ENCODE measurements around the gene SWT1.

Gene SWT1

DNA sequence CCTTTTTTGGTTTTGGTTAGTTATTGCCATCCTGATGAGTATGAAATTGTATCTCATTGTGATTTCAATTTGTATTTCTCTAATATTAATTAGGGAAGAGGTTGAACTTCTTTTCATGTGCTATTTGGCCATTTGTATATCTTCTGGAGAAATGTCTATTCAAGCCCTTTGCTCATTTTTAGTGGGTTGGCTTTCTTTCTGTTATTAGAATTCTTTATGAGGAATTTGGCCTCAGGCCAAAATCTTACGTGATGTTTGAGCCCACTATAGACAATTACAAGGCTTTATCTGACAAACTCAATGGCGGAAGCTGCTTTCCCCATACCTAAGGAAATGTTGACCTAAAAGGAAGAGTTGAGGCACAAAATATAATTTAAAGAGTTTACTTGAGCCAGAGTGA, 127.1 kb downstream of the SWT1 start:
- H2BK12ac ChIP-seq (ENCODE audit: low read length in 2 of 2) = no peak overlapping the region
- no peak overlapping the region for H3K4me3 ChIP-seq (ENCODE audit: insufficient read depth in 1 of 2, low read depth in 1 of 2, low read length in 2 of 2)
- no peak overlapping the region for H3K18ac ChIP-seq (ENCODE audit: low read depth in 1 of 2, low read length in 2 of 2)
- H3K79me1 ChIP-seq (replicated peaks; ENCODE audit: low read length, poor library complexity, severe bottlenecking) = no peaks in the 10 kb centered on the region
- WGBS = 100% methylated on average over 2 of the region's 2 CpGs
- H3K36me3 ChIP-seq (ENCODE audit: control insufficient read depth in 1 of 2, insufficient read depth in 2 of 2, low read depth in 1 of 2, low read length in 2 of 2) = peaks cover 0 to 15% of the 10 kb centered on the region in 2 experiments
- H2BK5ac ChIP-seq (ENCODE audit: low read depth, low read length, poor library complexity, severe bottlenecking) = no peak overlapping the region
- H3K4ac ChIP-seq (ENCODE audit: low read depth in 1 of 2, low read length in 2 of 2) = no peak overlapping the region
- H3K27me3 ChIP-seq (ENCODE audit: control insufficient read depth in 1 of 2, insufficient read depth in 1 of 2, low read length in 2 of 2) = no peaks in the 10 kb centered on the region
- H3K4me1 ChIP-seq (ENCODE audit: control insufficient read depth, insufficient read depth, low read depth, low read length) = peaks cover 7% of the 10 kb centered on the region
- H3K23ac ChIP-seq (ENCODE audit: low read length in 2 of 2) = no peak overlapping the region
- no peak overlapping the region for H4K91ac ChIP-seq (ENCODE audit: low read length)
- H4K8ac ChIP-seq (ENCODE audit: low read length) = no peak overlapping the region
- DNase-seq = peak; percentile 8
- no peak overlapping the region for H2AK5ac ChIP-seq (ENCODE audit: low read length, severe bottlenecking)
- no peak overlapping the region for H2AFZ ChIP-seq (ENCODE audit: low read depth, low read length)
- H3K14ac ChIP-seq (ENCODE audit: low read length in 2 of 2) = no peak overlapping the region
- H2BK120ac ChIP-seq (ENCODE audit: low read depth, low read length) = no peak overlapping the region
- H3K9ac ChIP-seq (ENCODE audit: low read length) = no peak overlapping the region
- no peak overlapping the region for H3K4me2 ChIP-seq (ENCODE audit: low read length, poor library complexity, severe bottlenecking)
- H2BK15ac ChIP-seq (ENCODE audit: low read depth, poor library complexity, severe bottlenecking) = no peak overlapping the region
- H3K9me3 ChIP-seq (ENCODE audit: control insufficient read depth, low read length) = no peaks in the 10 kb centered on the region
- no peak overlapping the region for H3K27ac ChIP-seq (ENCODE audit: low read length, poor library complexity, severe bottlenecking)

DNA sequence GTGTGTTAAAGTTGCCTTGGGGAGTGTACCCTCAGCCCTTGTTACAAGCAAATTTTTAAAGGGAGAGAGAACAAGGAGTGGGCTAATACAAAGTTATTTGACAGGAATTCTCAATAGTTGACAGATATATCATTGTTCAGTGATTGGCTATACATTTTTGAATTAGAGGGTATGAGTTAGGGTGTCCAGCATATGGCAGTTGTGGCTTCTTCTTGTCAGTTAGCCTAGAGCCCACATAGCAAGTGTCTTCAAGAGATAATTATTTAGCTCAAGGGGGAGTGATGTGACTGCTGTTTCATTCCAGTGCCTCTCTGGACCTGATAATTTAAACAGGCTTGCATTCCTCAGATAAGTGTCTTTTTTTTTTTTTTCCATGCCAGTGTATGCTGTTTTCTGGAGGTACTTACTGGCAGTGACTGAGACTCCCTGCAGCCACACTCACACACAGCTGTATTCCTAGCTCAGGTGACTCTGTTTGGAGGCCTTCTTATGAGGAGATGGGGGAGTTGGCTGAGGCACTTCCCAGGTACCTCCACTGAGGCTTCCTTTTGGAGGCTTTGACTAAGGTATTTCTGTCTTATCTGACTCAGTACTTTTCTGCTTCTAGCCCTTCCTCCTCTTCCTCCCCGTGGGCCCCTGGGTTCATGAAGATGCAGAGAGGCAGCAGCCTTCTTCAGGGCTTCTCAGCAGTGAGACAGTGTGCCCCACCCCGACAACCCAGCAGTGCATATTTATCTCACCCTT, 127.7 kb downstream of the SWT1 start:
- Histone ChIP-seq H3K4ac (ENCODE audit: low read depth in 1 of 2, low read length in 2 of 2) (no peak overlapping the region), H3K27me3 (ENCODE audit: control insufficient read depth in 1 of 2, insufficient read depth in 1 of 2, low read length in 2 of 2) (no peaks in the 10 kb centered on the region), H2BK12ac (ENCODE audit: low read length in 2 of 2) (no peak overlapping the region), H3K4me3 (ENCODE audit: insufficient read depth in 1 of 2, low read depth in 1 of 2, low read length in 2 of 2) (no peak overlapping the region), H3K9ac (ENCODE audit: low read length) (no peak overlapping the region), H3K36me3 (ENCODE audit: control insufficient read depth in 1 of 2, insufficient read depth in 2 of 2, low read depth in 1 of 2, low read length in 2 of 2) (peaks cover 0 to 15% of the 10 kb centered on the region in 2 experiments), H2BK120ac (ENCODE audit: low read depth, low read length) (no peak overlapping the region), H2AFZ (ENCODE audit: low read depth, low read length) (no peak overlapping the region), H4K91ac (ENCODE audit: low read length) (no peak overlapping the region), H2AK5ac (ENCODE audit: low read length, severe bottlenecking) (no peak overlapping the region), H3K18ac (ENCODE audit: low read depth in 1 of 2, low read length in 2 of 2) (no peak overlapping the region), H3K4me2 (ENCODE audit: low read length, poor library complexity, severe bottlenecking) (no peak overlapping the region), H2BK15ac (ENCODE audit: low read depth, poor library complexity, severe bottlenecking) (no peak overlapping the region), H3K9me3 (ENCODE audit: control insufficient read depth, low read length) (no peaks in the 10 kb centered on the region), H4K8ac (ENCODE audit: low read length) (peak overlapping the region; percentile 47), H3K14ac (ENCODE audit: low read length in 2 of 2) (no peak overlapping the region), H2BK5ac (ENCODE audit: low read depth, low read length, poor library complexity, severe bottlenecking) (no peak overlapping the region), H3K79me1 (replicated peaks; ENCODE audit: low read length, poor library complexity, severe bottlenecking) (no peaks in the 10 kb centered on the region), H3K23ac (ENCODE audit: low read length in 2 of 2) (no peak overlapping the region), H3K4me1 (ENCODE audit: control insufficient read depth, insufficient read depth, low read depth, low read length) (peaks cover 7% of the 10 kb centered on the region), H3K27ac (ENCODE audit: low read length, poor library complexity, severe bottlenecking) (no peak overlapping the region)
- DNase-seq = peak; percentile 50
- WGBS = 76% methylated on average over 2 of the region's 2 CpGs

DNA sequence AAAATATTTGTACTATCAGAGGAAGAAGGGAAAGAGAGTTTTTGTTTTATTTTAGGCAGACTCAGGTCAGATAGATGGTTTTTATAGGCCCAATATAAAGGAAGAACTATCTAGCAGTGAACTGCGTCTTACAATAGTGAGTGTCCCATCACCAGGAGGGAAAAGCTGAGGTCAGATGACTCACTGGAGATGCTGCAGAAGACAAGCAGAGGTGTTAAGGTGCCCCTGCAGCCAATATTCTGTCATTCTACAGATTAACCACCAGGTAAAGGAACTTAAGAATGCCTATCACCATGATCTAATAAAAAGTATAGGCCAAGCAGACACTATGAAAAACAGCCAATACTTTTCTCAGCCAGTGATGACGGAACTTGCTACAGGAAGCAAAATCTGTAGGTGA, 130.5 kb downstream of the SWT1 start:
- Histone ChIP-seq H3K4ac (ENCODE audit: low read depth in 1 of 2, low read length in 2 of 2) (no peak overlapping the region), H3K4me1 (ENCODE audit: control insufficient read depth, insufficient read depth, low read depth, low read length) (peaks cover 2% of the 10 kb centered on the region), H3K9me3 (ENCODE audit: control insufficient read depth, low read length) (no peaks in the 10 kb centered on the region), H3K79me1 (replicated peaks; ENCODE audit: low read length, poor library complexity, severe bottlenecking) (no peaks in the 10 kb centered on the region), H2BK12ac (ENCODE audit: low read length in 2 of 2) (no peak overlapping the region), H2BK120ac (ENCODE audit: low read depth, low read length) (no peak overlapping the region), H2AK5ac (ENCODE audit: low read length, severe bottlenecking) (no peak overlapping the region), H3K23ac (ENCODE audit: low read length in 2 of 2) (no peak overlapping the region), H2AFZ (ENCODE audit: low read depth, low read length) (no peak overlapping the region), H3K18ac (ENCODE audit: low read depth in 1 of 2, low read length in 2 of 2) (no peak overlapping the region), H3K4me2 (ENCODE audit: low read length, poor library complexity, severe bottlenecking) (no peak overlapping the region), H2BK15ac (ENCODE audit: low read depth, poor library complexity, severe bottlenecking) (no peak overlapping the region), H4K8ac (ENCODE audit: low read length) (no peak overlapping the region), H3K36me3 (ENCODE audit: control insufficient read depth in 1 of 2, insufficient read depth in 2 of 2, low read depth in 1 of 2, low read length in 2 of 2) (peaks cover 0 to 8% of the 10 kb centered on the region in 2 experiments), H3K4me3 (ENCODE audit: insufficient read depth in 1 of 2, low read depth in 1 of 2, low read length in 2 of 2) (no peak overlapping the region), H3K27me3 (ENCODE audit: control insufficient read depth in 1 of 2, insufficient read depth in 1 of 2, low read length in 2 of 2) (no peaks in the 10 kb centered on the region), H4K91ac (ENCODE audit: low read length) (no peak overlapping the region), H2BK5ac (ENCODE audit: low read depth, low read length, poor library complexity, severe bottlenecking) (no peak overlapping the region), H3K14ac (ENCODE audit: low read length in 2 of 2) (no peak overlapping the region), H3K9ac (ENCODE audit: low read length) (no peak overlapping the region), H3K27ac (ENCODE audit: low read length, poor library complexity, severe bottlenecking) (no peak overlapping the region)
- WGBS = 87% methylated on average over 2 of the region's 2 CpGs
- DNase-seq = no peak

DNA sequence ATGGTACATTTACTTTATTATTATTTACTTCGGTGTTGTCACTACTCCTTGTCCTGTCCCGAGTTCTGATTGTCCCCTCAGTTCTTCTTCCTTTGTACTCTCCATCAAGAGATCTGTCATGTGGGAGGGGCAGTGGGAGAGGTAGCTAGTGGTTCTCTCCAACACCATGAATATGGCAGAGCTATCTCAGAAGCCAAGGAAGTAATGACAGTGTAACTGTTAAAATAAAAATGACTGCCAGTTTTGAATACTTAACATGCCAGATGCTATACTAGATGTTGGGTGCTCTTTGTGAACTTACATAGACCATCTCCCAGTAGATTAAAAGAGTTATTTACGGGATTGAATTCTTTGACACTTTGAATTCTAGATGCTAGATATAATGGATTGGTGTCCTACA, 131.5 kb downstream of the SWT1 start:
- Histone ChIP-seq H2BK12ac (ENCODE audit: low read length in 2 of 2) (no peak overlapping the region), H3K18ac (ENCODE audit: low read depth in 1 of 2, low read length in 2 of 2) (no peak overlapping the region), H3K4me1 (ENCODE audit: control insufficient read depth, insufficient read depth, low read depth, low read length) (peaks cover 2% of the 10 kb centered on the region), H3K9me3 (ENCODE audit: control insufficient read depth, low read length) (no peaks in the 10 kb centered on the region), H3K79me1 (replicated peaks; ENCODE audit: low read length, poor library complexity, severe bottlenecking) (no peaks in the 10 kb centered on the region), H3K27ac (ENCODE audit: low read length, poor library complexity, severe bottlenecking) (no peak overlapping the region), H3K9ac (ENCODE audit: low read length) (no peak overlapping the region), H2AK5ac (ENCODE audit: low read length, severe bottlenecking) (no peak overlapping the region), H4K91ac (ENCODE audit: low read length) (no peak overlapping the region), H3K27me3 (ENCODE audit: control insufficient read depth in 1 of 2, insufficient read depth in 1 of 2, low read length in 2 of 2) (no peaks in the 10 kb centered on the region), H2BK5ac (ENCODE audit: low read depth, low read length, poor library complexity, severe bottlenecking) (no peak overlapping the region), H3K4me2 (ENCODE audit: low read length, poor library complexity, severe bottlenecking) (no peak overlapping the region), H3K23ac (ENCODE audit: low read length in 2 of 2) (no peak overlapping the region), H3K36me3 (ENCODE audit: control insufficient read depth in 1 of 2, insufficient read depth in 2 of 2, low read depth in 1 of 2, low read length in 2 of 2) (peaks cover 0 to 16% of the 10 kb centered on the region in 2 experiments), H3K4ac (ENCODE audit: low read depth in 1 of 2, low read length in 2 of 2) (no peak overlapping the region), H2AFZ (ENCODE audit: low read depth, low read length) (no peak overlapping the region), H4K8ac (ENCODE audit: low read length) (no peak overlapping the region), H3K14ac (ENCODE audit: low read length in 2 of 2) (no peak overlapping the region), H3K4me3 (ENCODE audit: insufficient read depth in 1 of 2, low read depth in 1 of 2, low read length in 2 of 2) (no peak overlapping the region), H2BK120ac (ENCODE audit: low read depth, low read length) (no peak overlapping the region), H2BK15ac (ENCODE audit: low read depth, poor library complexity, severe bottlenecking) (no peak overlapping the region)
- WGBS = 94% methylated on average over 2 of the region's 3 CpGs
- DNase-seq = no peak
